Loucy (cell line): Measurements from ENCODE around the gene NDUFA5.

Experiments used
- EZH2phosphoT487 ChIP-seq: fragments of 200-600 bp; IDR thresholded peaks from 2 replicates; pipeline ENCODE4 v1.6.1; 2018; ENCODE audit warnings: antibody characterized with exemption, mild to moderate bottlenecking, moderate library complexity, borderline replicate concordance
- TF ChIP-seq, protein P1 (sequence below): fragments of 200-600 bp; sonication (generic); conservative IDR thresholded peaks from 2 replicates; pipeline ENCODE4 v1.5.1; 2014; ENCODE audit warnings: mild to moderate bottlenecking, antibody characterized with exemption, low read length

DNA sequence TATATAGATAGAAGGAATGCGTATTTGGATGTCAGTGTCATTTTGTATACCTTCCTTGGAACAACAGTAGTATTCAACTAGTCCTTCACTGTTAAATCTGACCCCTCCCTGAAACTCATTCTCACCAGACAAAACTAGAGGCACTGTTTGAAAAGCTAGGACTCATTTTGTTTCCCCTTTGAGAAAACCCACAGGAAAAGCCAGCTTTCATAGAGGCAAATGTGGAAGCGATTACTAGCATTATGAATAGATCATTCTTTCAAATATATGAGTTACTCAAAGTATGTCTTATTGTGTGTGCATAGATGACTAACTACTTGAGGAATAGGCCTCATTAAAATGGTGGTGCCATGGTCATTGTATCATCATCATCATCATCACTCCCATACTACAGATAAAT, 42.1 kb upstream of the NDUFA5 start:
- TF ChIP-seq, protein P1, sequence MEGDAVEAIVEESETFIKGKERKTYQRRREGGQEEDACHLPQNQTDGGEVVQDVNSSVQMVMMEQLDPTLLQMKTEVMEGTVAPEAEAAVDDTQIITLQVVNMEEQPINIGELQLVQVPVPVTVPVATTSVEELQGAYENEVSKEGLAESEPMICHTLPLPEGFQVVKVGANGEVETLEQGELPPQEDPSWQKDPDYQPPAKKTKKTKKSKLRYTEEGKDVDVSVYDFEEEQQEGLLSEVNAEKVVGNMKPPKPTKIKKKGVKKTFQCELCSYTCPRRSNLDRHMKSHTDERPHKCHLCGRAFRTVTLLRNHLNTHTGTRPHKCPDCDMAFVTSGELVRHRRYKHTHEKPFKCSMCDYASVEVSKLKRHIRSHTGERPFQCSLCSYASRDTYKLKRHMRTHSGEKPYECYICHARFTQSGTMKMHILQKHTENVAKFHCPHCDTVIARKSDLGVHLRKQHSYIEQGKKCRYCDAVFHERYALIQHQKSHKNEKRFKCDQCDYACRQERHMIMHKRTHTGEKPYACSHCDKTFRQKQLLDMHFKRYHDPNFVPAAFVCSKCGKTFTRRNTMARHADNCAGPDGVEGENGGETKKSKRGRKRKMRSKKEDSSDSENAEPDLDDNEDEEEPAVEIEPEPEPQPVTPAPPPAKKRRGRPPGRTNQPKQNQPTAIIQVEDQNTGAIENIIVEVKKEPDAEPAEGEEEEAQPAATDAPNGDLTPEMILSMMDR, result no peak
- TF ChIP-seq EZH2phosphoT487, result no peak
